ENCODE results near the gene CUZD1. TPM values are rescaled to one million over a fixed set of nuclear protein-coding genes. Genes with fewer than 3 reads are reported as not detected.

CUZD1 gene
- total RNA-seq, 1 donor from 2014 or later = 2.9 TPM

Other genes with a start within 250 kb of the CUZD1 start
- not detected in 2 replicates for gene C10orf120, start 146.0 kb downstream of the CUZD1 start, total RNA-seq
- gene FAM24B, start 33.7 kb upstream of the CUZD1 start, total RNA-seq = 15.6 and 16.0 TPM in 2 replicates
- not detected in 2 replicates for gene FAM24A, start 64.8 kb upstream of the CUZD1 start, total RNA-seq
- 9.1 and 10.0 TPM in 2 replicates for gene C10orf88, start 108.4 kb upstream of the CUZD1 start, total RNA-seq
- 3.4 TPM in 2 replicates for gene PSTK, start 134.5 kb upstream of the CUZD1 start, total RNA-seq
- gene IKZF5, start 162.9 kb upstream of the CUZD1 start, total RNA-seq = 15.0 and 16.1 TPM in 2 replicates
- 21.4 and 23.3 TPM in 2 replicates for gene ACADSB, start 163.1 kb upstream of the CUZD1 start, total RNA-seq